Kasumi-1 (cell line): ENCODE measurements around the gene AGPAT2.

ENCODE experiments used
- DNase-seq, 2 experiments: peaks; one replicate each; lab custom pipeline; 2025; lab: John Stamatoyannopoulos, UW

Gene AGPAT2

DNA sequence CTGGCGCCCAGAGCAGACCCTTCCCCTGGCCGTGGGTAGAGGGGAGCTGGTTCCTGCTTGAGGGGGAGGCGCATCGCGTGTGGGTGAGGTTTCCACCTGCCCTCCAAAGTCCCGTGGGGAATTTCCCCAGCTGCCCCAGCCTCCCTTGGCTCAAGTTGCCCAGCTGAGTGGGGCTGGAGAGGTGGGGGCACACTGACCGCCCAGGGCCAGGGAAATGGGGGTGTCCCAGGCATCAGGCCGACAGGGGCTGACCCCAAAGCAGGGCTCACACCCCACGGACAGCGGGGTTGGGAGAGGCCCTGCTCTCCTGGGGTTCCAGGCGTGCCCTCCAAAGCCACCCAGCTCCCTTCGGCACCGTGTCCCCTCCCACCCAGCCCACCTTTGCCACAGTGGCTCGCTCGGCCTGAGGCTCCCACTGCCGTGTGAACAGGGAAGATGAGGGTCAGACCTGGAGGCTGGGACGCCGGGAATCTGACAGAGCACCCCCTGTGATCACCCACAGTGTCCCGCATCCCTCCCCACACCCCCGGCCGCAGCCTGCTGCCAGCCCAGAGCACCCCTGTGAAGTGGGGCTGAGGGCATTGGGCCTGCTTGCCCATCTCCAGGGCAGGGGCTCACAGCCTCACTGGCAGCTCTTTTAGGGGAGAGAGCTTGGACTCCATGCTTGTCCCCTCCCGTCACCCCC lies 25.5 kb downstream of the AGPAT2 start:
- DNase-seq = no peak

DNA sequence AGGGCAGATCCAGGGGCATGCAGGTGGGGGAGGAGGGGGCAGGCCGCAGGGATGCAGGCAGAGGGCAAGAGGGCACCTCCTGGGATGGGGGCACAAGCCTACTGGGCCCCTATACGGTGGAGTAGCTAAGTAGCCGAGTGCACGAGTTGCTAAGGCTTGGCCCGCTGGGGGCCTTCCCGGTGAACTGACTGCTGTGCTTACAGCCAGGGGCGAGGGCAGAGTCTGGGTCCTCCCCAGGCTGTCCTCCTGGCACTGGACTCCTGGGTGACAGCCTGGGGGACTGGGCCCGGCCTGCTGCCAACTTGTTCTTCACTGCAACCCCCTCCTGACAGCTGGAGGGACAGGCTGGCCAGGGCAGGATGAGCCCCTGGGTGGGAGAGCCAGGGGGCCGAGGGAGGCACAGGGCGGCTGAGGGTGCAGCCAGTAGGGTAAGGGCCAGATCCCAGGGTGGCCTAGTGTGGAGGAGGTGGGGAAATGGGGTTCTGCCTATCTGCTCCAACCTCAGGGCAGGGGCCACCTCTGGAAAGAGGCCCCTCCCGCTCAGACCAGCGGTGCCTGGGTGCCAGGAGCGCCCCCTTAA lies 26.2 kb downstream of the AGPAT2 start:
- no peak for DNase-seq

DNA sequence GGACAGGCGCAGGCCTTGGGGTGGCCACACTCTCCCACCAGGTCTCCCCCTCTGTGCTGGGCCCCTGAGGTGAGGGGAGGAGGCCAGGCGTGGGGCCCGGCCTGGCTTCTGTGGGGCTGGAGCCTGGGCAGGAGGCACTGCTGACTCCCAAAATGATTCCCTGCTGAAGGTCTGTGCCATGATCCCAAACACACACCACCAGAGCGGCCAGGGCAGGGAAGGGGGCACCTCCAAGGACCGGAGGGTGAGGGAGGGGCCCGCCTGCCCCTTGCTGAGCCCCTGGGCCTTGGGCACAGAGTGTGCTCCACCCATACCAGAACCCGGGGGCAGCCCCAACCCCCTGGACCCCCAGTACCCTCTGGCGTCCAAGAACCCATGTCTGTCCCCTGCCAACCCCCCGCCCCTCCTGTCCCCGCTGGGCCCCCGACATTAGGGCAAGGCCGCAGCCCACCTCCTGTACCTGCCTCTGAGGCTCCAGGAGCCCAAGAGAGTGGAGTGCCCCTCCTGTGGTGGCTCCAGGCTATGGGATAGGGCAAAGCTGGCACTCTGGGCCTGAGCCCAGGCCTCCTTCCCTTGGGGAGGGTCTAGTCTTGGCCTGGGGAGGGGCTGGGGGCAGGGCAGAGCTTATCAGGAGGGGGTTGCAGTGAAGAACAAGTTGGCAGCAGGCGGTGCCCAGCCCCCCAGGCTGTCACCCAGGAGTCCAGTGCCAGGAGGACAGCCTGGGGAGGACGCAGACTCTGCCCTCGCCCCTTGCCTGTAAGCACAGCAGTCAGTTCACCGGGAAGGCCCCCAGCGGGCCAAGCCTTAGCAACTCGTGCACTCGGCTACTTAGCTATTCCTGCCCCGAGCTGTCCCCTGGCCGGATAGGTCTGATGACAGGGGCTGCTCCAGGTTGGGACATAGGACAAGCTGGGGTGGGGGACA lies 27.1 kb downstream of the AGPAT2 start:
- DNase-seq = no peak

DNA sequence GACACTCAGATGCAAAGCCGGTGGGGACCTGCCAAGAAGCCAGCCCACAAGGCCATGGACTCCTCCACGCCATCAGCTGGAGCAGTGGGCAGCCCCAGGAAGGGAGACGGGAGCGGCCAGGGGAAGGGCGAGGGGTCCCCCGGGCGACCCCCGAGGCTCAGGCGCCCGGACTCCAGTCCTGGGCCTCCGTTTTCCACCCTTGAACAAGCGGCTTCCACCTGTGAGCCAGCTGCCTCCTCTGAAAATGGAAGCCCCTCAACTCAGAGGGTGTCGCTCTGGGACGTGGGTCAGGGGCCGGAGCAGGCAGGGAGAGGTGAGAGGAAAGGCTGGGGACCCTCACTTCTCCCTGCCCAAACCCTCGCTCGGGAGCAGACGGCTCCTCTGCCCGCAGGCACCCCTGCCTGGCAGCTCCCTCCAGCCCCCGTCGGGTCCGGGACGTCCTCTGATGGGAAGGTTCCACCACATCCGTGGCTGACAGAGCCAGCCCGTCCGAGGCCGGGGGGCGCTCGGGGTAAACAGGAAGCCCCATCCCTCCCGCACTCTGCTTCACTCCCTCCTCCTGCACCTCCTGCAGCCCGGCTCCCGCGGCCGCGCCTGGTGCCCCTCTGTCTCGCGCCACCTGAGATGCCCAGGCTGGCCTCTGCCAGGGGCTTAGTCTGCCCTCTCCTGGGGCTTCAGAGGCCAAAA lies 28.3 kb downstream of the AGPAT2 start:
- DNase-seq = peak; percentile 36 to 44

GRCh38 chr9:136657974-136658848 lies 29.0 kb downstream of the AGPAT2 start:
- DNase-seq = peak; percentile 21 to 27

- DNase-seq = peak; percentile 73 to 81
These were observed 30.3 kb downstream of the AGPAT2 start for GRCh38 chr9:136656795-136657611.

- no peak for DNase-seq
These were observed 31.0 kb downstream of the AGPAT2 start for GRCh38 chr9:136656183-136656738.

GRCh38 chr9:136655536-136656182 lies 31.6 kb downstream of the AGPAT2 start:
- DNase-seq = peak; percentile 83 to 89

DNA sequence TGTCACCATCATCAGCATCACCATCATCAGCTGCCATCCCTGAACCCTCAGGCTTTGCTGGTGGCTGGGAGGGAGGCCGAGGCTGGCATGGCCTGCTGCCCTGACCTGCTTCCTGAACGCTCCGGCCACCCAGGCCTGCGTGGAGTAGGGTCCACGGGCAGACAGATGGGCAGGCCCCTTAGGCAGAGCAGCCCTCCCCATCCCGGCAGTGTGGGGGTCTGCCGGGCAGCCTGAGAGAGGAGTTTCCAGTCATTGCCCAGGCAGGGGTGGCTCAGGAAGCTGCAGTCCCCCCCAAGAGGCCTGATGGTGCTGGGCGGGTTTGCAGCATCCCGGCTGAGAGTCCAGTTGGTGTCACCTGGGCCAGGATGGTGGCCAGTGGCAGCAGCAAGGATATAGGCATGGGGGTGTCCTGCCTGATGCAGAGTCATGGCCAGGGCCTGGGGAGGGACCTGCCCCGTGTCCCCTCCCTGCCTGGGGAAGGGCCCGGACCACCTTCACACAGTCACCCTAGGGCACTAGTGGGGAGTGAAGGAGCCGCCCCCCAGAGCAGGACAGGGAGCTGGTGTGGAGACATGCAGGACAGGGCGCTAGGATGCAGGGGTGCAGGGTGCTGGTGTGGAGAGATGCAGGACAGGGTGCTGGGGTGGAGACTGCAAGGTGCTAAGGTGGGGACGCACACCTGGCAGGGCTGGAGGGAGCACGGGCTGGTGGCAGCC lies 32.3 kb downstream of the AGPAT2 start:
- no peak for DNase-seq

DNA sequence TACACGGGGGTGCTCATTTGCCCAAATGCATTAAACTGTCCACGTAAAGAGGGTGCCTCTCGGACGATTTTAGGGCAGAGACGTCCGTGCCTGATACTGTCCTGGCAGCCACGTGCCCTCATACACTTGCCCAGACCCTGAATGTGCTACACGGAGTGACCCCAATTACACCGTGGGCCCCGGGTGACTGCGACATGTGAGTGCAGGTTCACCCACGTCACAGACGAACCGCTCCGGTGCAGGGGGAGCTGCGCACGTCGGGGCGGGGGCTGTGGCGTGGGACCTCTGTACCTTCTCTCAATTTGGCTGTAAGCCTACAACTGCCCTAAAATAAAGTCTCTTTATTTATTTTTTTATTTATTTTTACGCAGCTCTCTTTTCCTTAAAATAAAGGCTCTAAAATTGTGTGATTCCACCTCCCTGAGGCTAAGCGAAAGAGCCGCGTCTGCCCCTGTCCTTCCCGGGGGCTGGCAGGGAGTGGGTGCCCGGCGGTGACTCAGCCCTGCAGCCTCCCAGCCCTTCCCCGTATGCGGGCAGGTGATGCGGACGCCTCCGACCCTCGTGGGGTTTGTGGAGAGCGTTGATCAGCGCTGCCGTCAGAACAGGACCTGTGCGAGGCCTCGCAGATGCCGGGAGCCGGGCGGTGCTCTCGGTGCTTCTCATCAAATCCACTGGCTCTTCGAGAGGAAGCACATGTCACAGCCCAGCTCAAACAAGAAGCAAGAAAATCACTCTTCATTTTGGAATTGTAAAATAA lies 33.8 kb downstream of the AGPAT2 start:
- no peak for DNase-seq

- no peak for DNase-seq
These were observed 35.4 kb downstream of the AGPAT2 start for GRCh38 chr9:136651860-136652259.

DNA sequence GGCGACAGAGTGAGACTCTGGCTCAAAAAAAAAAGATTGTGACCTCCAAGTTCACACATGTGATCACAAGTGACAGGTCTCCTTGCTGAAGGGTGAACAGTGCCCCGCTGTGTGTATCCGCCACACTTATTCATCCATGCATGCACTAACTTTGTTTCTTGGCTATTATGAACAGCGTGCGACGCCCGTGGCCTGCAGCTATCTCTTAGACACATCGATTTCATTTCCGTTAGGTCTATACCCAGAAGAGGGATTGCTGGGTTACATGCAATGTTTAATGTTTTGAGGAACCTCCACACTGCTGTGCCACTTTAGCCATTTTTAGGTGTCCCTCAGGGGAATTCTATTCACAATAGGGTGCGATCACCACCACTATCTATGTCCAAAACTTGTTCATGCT lies 36.6 kb downstream of the AGPAT2 start:
- peak; percentile 37 for DNase-seq

- peak; percentile 66 to 75 for DNase-seq
These were observed 37.2 kb downstream of the AGPAT2 start for GRCh38 chr9:136650021-136650420.

GRCh38 chr9:136648751-136649150 lies 38.5 kb downstream of the AGPAT2 start:
- DNase-seq = peak; percentile 81 to 89

DNA sequence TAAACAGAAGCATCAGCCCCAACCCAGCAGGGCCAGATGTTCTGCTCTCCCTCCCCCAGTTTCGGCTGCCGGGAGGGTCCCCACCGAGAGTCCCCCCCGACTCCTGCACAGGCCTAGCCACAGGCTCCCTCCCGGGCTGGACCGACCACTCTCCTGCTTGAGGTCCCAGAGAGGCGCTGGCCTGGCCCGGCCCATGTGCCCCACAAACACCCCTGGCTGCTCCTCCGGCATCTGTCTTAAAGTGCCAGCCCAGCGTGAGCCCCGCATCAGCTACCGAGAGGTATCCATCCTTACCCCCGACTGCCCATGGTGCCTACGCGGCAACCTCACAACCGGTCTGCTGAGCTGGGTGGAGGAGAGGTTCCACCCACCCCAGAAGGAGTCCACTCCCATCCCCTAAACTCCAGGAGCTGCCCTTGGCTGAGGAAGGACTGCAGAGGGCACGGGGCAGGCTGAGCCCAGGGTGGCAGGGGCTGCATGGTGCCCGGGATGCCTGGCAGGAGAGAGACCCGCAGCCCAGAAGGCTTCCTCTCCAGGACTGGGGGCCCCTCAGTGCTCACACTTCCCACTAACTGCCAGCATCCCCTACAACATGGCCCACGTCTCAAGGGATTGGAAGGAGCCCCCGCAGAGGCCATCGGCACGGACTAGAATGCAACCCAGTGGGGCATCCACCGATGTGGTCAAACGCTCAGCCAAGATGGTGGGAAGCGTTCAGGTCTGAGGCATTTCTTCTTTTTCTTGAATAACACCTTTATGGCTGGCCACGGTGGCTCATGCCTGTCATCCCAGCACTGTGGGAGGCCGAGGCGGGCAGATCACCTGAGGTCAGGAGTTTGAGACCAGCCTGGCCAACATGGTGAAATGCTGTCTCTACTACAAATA lies 40.2 kb downstream of the AGPAT2 start:
- DNase-seq = peak; percentile 33 to 52

- peak; percentile 56 to 81 for DNase-seq
These were observed 41.1 kb downstream of the AGPAT2 start for GRCh38 chr9:136645903-136646754.
